Stimulated activated naive CD8-positive, alpha-beta T cell treated with anti-CD3 and anti-CD28 coated beads, Interleukin-15, Interleukin-2, amounts not matched to agents 100 ng/mL and 50 ng/mL, for 24 hours (primary cell): ENCODE measurements around the gene BABAM2.

Experiments
- H3K27ac Mint-ChIP-seq: one replicate; pipeline ENCODE4 v1.8.0; 2021; ENCODE audit warnings: mild to moderate bottlenecking, mixed read lengths
- H3K27me3 Mint-ChIP-seq: one replicate; pipeline ENCODE4 v1.8.0; 2021; ENCODE audit warnings: mixed read lengths
- H3K36me3 Mint-ChIP-seq: one replicate; pipeline ENCODE4 v1.8.0; 2021; ENCODE audit warnings: low read depth, mixed read lengths
- H3K4me1 Mint-ChIP-seq: one replicate; pipeline ENCODE4 v1.8.0; 2021; ENCODE audit warnings: low read depth, mixed read lengths
- H3K4me3 Mint-ChIP-seq: one replicate; pipeline ENCODE4 v1.8.0; 2021; ENCODE audit warnings: mild to moderate bottlenecking, mixed read lengths
- H3K9me3 Mint-ChIP-seq: one replicate; pipeline ENCODE4 v1.8.0; 2021; ENCODE audit warnings: mixed read lengths

Gene BABAM2

GRCh38 chr2:27911458-27912210 is 21.1 kb downstream of the BABAM2 start:
- Mint-ChIP-seq H3K4me3 (no peak overlapping the region), H3K27me3 (no peaks in the 10 kb centered on the region), H3K4me1 (peaks cover 35% of the 10 kb centered on the region), H3K36me3 (peaks cover 46% of the 10 kb centered on the region), H3K9me3 (no peaks in the 10 kb centered on the region), H3K27ac (no peak overlapping the region)

- H3K36me3 Mint-ChIP-seq: peaks cover 43% of the 10 kb centered on the region
- peaks cover 26% of the 10 kb centered on the region for H3K4me1 Mint-ChIP-seq
- H3K9me3 Mint-ChIP-seq: no peaks in the 10 kb centered on the region
- H3K27ac Mint-ChIP-seq: no peak overlapping the region
- H3K27me3 Mint-ChIP-seq: no peaks in the 10 kb centered on the region
- H3K4me3 Mint-ChIP-seq: no peak overlapping the region
These were observed 22.0 kb downstream of the BABAM2 start for GRCh38 chr2:27912512-27912911.

- Mint-ChIP-seq H3K9me3 (no peaks in the 10 kb centered on the region), H3K27ac (peak overlapping the region; percentile 70), H3K4me3 (peak overlapping the region; percentile 3), H3K27me3 (no peaks in the 10 kb centered on the region), H3K36me3 (peaks cover 43% of the 10 kb centered on the region), H3K4me1 (peaks cover 26% of the 10 kb centered on the region)
These were observed 23.7 kb downstream of the BABAM2 start for GRCh38 chr2:27914041-27914804.

GRCh38 chr2:27914805-27915175 is 24.3 kb downstream of the BABAM2 start:
- Mint-ChIP-seq H3K4me1 (peaks cover 30% of the 10 kb centered on the region), H3K36me3 (peaks cover 40% of the 10 kb centered on the region), H3K4me3 (no peak overlapping the region), H3K27me3 (no peaks in the 10 kb centered on the region), H3K27ac (no peak overlapping the region), H3K9me3 (no peaks in the 10 kb centered on the region)

GRCh38 chr2:27915191-27915590 is 24.7 kb downstream of the BABAM2 start:
- Mint-ChIP-seq H3K27ac (no peak overlapping the region), H3K4me3 (no peak overlapping the region), H3K36me3 (peaks cover 40% of the 10 kb centered on the region), H3K9me3 (no peaks in the 10 kb centered on the region), H3K27me3 (no peaks in the 10 kb centered on the region), H3K4me1 (peaks cover 34% of the 10 kb centered on the region)

GRCh38 chr2:27915874-27916273 is 25.3 kb downstream of the BABAM2 start:
- H3K36me3 Mint-ChIP-seq: peaks cover 38% of the 10 kb centered on the region
- no peak overlapping the region for H3K4me3 Mint-ChIP-seq
- H3K4me1 Mint-ChIP-seq: peaks cover 36% of the 10 kb centered on the region
- H3K27ac Mint-ChIP-seq: no peak overlapping the region
- H3K9me3 Mint-ChIP-seq: no peaks in the 10 kb centered on the region
- no peaks in the 10 kb centered on the region for H3K27me3 Mint-ChIP-seq

GRCh38 chr2:27916293-27916995 is 25.9 kb downstream of the BABAM2 start:
- Mint-ChIP-seq H3K9me3 (no peaks in the 10 kb centered on the region), H3K36me3 (peaks cover 32% of the 10 kb centered on the region), H3K27me3 (no peaks in the 10 kb centered on the region), H3K27ac (no peak overlapping the region), H3K4me1 (peaks cover 33% of the 10 kb centered on the region), H3K4me3 (no peak overlapping the region)

GRCh38 chr2:27920148-27920885 is 29.8 kb downstream of the BABAM2 start:
- Mint-ChIP-seq H3K4me1 (peaks cover 31% of the 10 kb centered on the region), H3K9me3 (no peaks in the 10 kb centered on the region), H3K36me3 (peaks cover 15% of the 10 kb centered on the region), H3K4me3 (peak overlapping the region; percentile 22), H3K27ac (peak overlapping the region; percentile 68), H3K27me3 (no peaks in the 10 kb centered on the region)

- Mint-ChIP-seq H3K9me3 (no peaks in the 10 kb centered on the region), H3K4me3 (no peak overlapping the region), H3K27me3 (no peaks in the 10 kb centered on the region), H3K36me3 (peaks cover 26% of the 10 kb centered on the region), H3K4me1 (peaks cover 42% of the 10 kb centered on the region), H3K27ac (no peak overlapping the region)
These were observed 30.9 kb downstream of the BABAM2 start for GRCh38 chr2:27921424-27921823.

- Mint-ChIP-seq H3K36me3 (peaks cover 28% of the 10 kb centered on the region), H3K27ac (no peak overlapping the region), H3K4me1 (peaks cover 43% of the 10 kb centered on the region), H3K9me3 (no peaks in the 10 kb centered on the region), H3K4me3 (no peak overlapping the region), H3K27me3 (no peaks in the 10 kb centered on the region)
These were observed 31.5 kb downstream of the BABAM2 start for GRCh38 chr2:27921880-27922547.

- Mint-ChIP-seq H3K27ac (no peak overlapping the region), H3K4me1 (peaks cover 43% of the 10 kb centered on the region), H3K36me3 (peaks cover 33% of the 10 kb centered on the region), H3K4me3 (no peak overlapping the region), H3K9me3 (no peaks in the 10 kb centered on the region), H3K27me3 (no peaks in the 10 kb centered on the region)
These were observed 32.3 kb downstream of the BABAM2 start for GRCh38 chr2:27922842-27923241.

GRCh38 chr2:27925766-27926472 is 35.4 kb downstream of the BABAM2 start:
- Mint-ChIP-seq H3K4me3 (no peak overlapping the region), H3K4me1 (peaks cover 21% of the 10 kb centered on the region), H3K27me3 (no peaks in the 10 kb centered on the region), H3K27ac (no peak overlapping the region), H3K9me3 (no peaks in the 10 kb centered on the region), H3K36me3 (peaks cover 36% of the 10 kb centered on the region)

- Mint-ChIP-seq H3K27ac (no peak overlapping the region), H3K4me3 (no peak overlapping the region), H3K36me3 (peaks cover 53% of the 10 kb centered on the region), H3K9me3 (no peaks in the 10 kb centered on the region), H3K27me3 (no peaks in the 10 kb centered on the region), H3K4me1 (peaks cover 16% of the 10 kb centered on the region)
These were observed 39.5 kb downstream of the BABAM2 start for GRCh38 chr2:27929916-27930486.
